ENCODE measurements around the gene KANSL1L.
"Not testable (repeated sequence)": the region's sequence is repeated elsewhere in the genome, so short reads cannot be mapped to it uniquely, and the experiment has no call there.

The KANSL1L gene

GRCh38 chr2:210180477-210180876, 9.3 kb upstream of the KANSL1L start:
- no peak for TF ChIP-seq TAF1 (IDR thresholded peaks at IDR 0.05; ENCODE audit: low read depth, low read length)
- FAIRE-seq (no peak), DNase-seq (ENCODE audit: insufficient read length, low spot score) (no peak)

- no peak for DNase-seq (ENCODE audit: insufficient read length, low spot score)
- no peak for FAIRE-seq
- TF ChIP-seq TAF1 (IDR thresholded peaks at IDR 0.05; ENCODE audit: low read depth, low read length) (no peak), SPI1 (IDR thresholded peaks at IDR 0.05; ENCODE audit: low read depth, low read length) (no peak), POLR2A (IDR thresholded peaks at IDR 0.05; ENCODE audit: low read depth, low read length) (no peak), PAX5 (IDR thresholded peaks at IDR 0.05; ENCODE audit: insufficient read depth, low read length, severe bottlenecking) (no peak), POLR2AphosphoS5 (IDR thresholded peaks at IDR 0.05; ENCODE audit: low read depth, low read length) (no peak), POU2F2 (IDR thresholded peaks at IDR 0.05; ENCODE audit: low read depth, low read length) (no peak)
Observed at GRCh38 chr2:210179351-210179990, 8.3 kb upstream of the KANSL1L start.

DNA sequence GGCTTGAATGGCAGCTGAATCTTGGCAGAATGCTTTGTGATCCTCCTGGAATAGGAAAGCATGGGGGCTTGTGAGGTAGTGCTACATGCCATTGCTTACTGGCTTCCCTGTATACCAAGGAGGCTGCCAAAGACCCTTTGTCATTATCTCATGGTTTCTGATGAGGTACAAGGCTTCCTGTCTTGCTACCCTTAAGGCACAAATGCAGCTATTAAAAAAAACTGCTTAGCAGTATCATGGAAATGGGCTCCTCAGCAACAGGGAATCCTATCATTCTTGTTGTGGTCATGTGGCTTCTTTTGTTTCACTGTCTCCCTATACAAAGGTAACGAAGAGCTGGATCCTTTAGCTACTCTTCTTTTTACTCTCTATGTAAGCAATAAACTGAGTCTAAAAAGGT, 6.6 kb upstream of the KANSL1L start:
- no peak for DNase-seq (ENCODE audit: insufficient read length, low spot score)
- no peak for TF ChIP-seq SPI1 (IDR thresholded peaks at IDR 0.05; ENCODE audit: low read depth, low read length)
- no peak for TF ChIP-seq PAX5 (IDR thresholded peaks at IDR 0.05; ENCODE audit: insufficient read depth, low read length, severe bottlenecking)
- TF ChIP-seq POLR2AphosphoS5 (IDR thresholded peaks at IDR 0.05; ENCODE audit: low read depth, low read length) = no peak
- TF ChIP-seq TAF1 (IDR thresholded peaks at IDR 0.05; ENCODE audit: low read depth, low read length) = no peak
- no peak for TF ChIP-seq POLR2A (IDR thresholded peaks at IDR 0.05; ENCODE audit: low read depth, low read length)
- no peak for TF ChIP-seq POU2F2 (IDR thresholded peaks at IDR 0.05; ENCODE audit: low read depth, low read length)
- no peak for FAIRE-seq

GRCh38 chr2:210177115-210177514, 5.9 kb upstream of the KANSL1L start:
- not testable (repeated sequence) for FAIRE-seq; DNase-seq (ENCODE audit: insufficient read length, low spot score)

GRCh38 chr2:210174086-210174485, 2.9 kb upstream of the KANSL1L start:
- DNase-seq (ENCODE audit: insufficient read length, low spot score) (no peak), FAIRE-seq (no peak)
- TF ChIP-seq SPI1 (IDR thresholded peaks at IDR 0.05; ENCODE audit: low read depth, low read length) (no peak), POLR2AphosphoS5 (IDR thresholded peaks at IDR 0.05; ENCODE audit: low read depth, low read length) (no peak), TAF1 (IDR thresholded peaks at IDR 0.05; ENCODE audit: low read depth, low read length) (no peak), POLR2A (IDR thresholded peaks at IDR 0.05; ENCODE audit: low read depth, low read length) (no peak), POU2F2 (IDR thresholded peaks at IDR 0.05; ENCODE audit: low read depth, low read length) (no peak), PAX5 (IDR thresholded peaks at IDR 0.05; ENCODE audit: insufficient read depth, low read length, severe bottlenecking) (no peak)

GRCh38 chr2:210172219-210172575, 988 bp upstream of the KANSL1L start:
- TF ChIP-seq POLR2AphosphoS5 (IDR thresholded peaks at IDR 0.05; ENCODE audit: low read depth, low read length) = no peak
- TF ChIP-seq PAX5 (IDR thresholded peaks at IDR 0.05; ENCODE audit: insufficient read depth, low read length, severe bottlenecking) = no peak
- TF ChIP-seq POLR2A (IDR thresholded peaks at IDR 0.05; ENCODE audit: low read depth, low read length) = no peak
- no peak for TF ChIP-seq POU2F2 (IDR thresholded peaks at IDR 0.05; ENCODE audit: low read depth, low read length)
- no peak for TF ChIP-seq TAF1 (IDR thresholded peaks at IDR 0.05; ENCODE audit: low read depth, low read length)
- TF ChIP-seq SPI1 (IDR thresholded peaks at IDR 0.05; ENCODE audit: low read depth, low read length) = no peak
- DNase-seq (ENCODE audit: insufficient read length, low spot score) = no peak
- FAIRE-seq = no peak

- peak; percentile 72 for DNase-seq (ENCODE audit: insufficient read length, low spot score)
- 0 out of 2 replicates have a peak, but pooled peaks have one; percentile 46 for TF ChIP-seq POLR2AphosphoS5 (IDR thresholded peaks at IDR 0.05; ENCODE audit: low read depth, low read length)
- no peak for TF ChIP-seq PAX5 (IDR thresholded peaks at IDR 0.05; ENCODE audit: insufficient read depth, low read length, severe bottlenecking)
- FAIRE-seq = peak; percentile 97
Observed at GRCh38 chr2:210170446-210171303, 534 bp downstream of the KANSL1L start.

DNA sequence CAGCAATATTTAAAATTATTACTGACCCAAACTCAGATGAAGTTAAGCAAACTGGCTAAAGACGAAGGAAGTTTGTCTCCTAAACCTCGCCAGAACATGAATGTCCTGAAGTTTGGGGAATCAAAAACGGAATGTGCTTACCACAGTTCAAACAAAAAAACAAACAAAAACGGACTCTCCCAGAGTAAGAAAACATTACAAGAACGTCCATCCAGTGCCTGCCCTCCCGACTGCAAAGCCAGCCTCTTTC, 1.1 kb downstream of the KANSL1L start:
- TF ChIP-seq POLR2A (IDR thresholded peaks at IDR 0.05; ENCODE audit: low read depth, low read length) (no peak), TAF1 (IDR thresholded peaks at IDR 0.05; ENCODE audit: low read depth, low read length) (no peak), POU2F2 (IDR thresholded peaks at IDR 0.05; ENCODE audit: low read depth, low read length) (no peak), POLR2AphosphoS5 (IDR thresholded peaks at IDR 0.05; ENCODE audit: low read depth, low read length) (no peak), SPI1 (IDR thresholded peaks at IDR 0.05; ENCODE audit: low read depth, low read length) (no peak), PAX5 (IDR thresholded peaks at IDR 0.05; ENCODE audit: insufficient read depth, low read length, severe bottlenecking) (no peak)

DNA sequence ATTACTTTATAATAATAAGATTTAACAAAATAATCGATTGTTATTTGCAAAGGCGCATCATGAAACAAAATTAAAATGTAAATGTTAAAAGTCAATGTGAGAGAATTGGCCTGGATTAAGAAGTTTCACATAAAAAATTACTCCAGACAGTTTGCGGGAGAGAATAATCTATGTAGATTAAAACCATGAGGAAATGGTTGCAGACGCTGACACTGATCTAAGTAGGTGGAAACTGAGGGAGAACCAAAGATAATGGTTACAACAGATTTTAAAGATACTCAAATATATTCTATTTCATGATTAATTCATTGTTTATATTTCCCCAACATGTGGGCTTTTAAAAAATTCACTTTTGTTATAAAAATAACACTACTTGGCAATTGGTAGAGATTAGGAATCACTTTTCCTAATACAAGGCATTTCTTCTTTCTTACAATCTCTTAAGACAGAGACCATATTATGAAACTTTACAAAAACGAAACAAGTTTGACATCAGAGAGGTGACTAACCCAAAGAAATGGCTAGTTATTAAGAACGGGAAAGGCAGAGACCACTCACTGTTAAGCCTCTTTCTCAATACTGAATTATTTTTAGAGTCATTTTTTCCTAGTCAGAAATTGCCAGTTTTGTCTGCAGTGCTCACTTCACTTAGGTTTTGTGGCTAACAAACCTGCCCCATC, 1.6 kb downstream of the KANSL1L start:
- DNase-seq (ENCODE audit: insufficient read length, low spot score) = no peak

More for the DNA sequence above, 1.1 kb downstream of the KANSL1L start:
- FAIRE-seq (no peak), DNase-seq (ENCODE audit: insufficient read length, low spot score) (no peak)

DNA sequence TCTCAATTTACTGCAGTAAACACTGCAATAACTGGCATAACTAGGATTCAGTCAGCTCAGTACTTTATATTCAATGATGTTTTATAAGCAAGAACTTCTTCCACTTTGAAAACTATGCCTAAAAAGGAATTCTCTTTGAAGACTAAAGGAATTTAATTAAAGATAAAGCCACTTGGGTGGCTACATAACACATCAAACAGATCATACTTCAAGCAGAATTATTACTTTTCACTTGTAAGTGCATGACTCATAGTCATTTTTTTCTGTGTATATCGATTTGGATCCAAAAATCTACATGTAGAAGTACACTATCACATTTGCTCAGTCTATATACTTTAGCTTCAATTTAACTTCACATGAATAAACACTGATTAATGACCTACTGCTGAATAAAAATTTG, 4.0 kb downstream of the KANSL1L start:
- TF ChIP-seq POLR2AphosphoS5 (IDR thresholded peaks at IDR 0.05; ENCODE audit: low read depth, low read length) (no peak), POU2F2 (IDR thresholded peaks at IDR 0.05; ENCODE audit: low read depth, low read length) (no peak), TAF1 (IDR thresholded peaks at IDR 0.05; ENCODE audit: low read depth, low read length) (no peak)
- FAIRE-seq (no peak), DNase-seq (ENCODE audit: insufficient read length, low spot score) (no peak)

More for the DNA sequence above, 1.6 kb downstream of the KANSL1L start:
- FAIRE-seq = no peak
- TF ChIP-seq POLR2AphosphoS5 (IDR thresholded peaks at IDR 0.05; ENCODE audit: low read depth, low read length) = no peak
- no peak for TF ChIP-seq TAF1 (IDR thresholded peaks at IDR 0.05; ENCODE audit: low read depth, low read length)
- no peak for TF ChIP-seq SPI1 (IDR thresholded peaks at IDR 0.05; ENCODE audit: low read depth, low read length)
- no peak for TF ChIP-seq POU2F2 (IDR thresholded peaks at IDR 0.05; ENCODE audit: low read depth, low read length)
